CD14-positive monocyte (primary cell): ENCODE data around the gene PCDH15. TPM values are rescaled to one million over a fixed set of nuclear protein-coding genes. Genes with fewer than 3 reads are reported as not detected.

ENCODE experiments used
- DNase-seq, 3 donors: peaks; one replicate each; pipeline ENCODE4 v3.0.0-alpha.2; 2011 to 2022
- H2AFZ ChIP-seq: 2 replicates; pipeline ENCODE4 v1.6.0; 2012; ENCODE audit warnings: mild to moderate bottlenecking, low read depth, low read length, inconsistent platforms; ENCODE audit not compliant: insufficient read depth, poor library complexity, severe bottlenecking
- H3K27ac ChIP-seq, 2 donors: 1 replicate in 1 of 2; 2 replicates in 1 of 2; pipeline ENCODE4 v1.5.1; 2012 to 2013; ENCODE audit warnings: low read length in 2 of 2, control low read depth in 1 of 2, inconsistent platforms in 1 of 2, low read depth in 1 of 2, mild to moderate bottlenecking in 1 of 2
- H3K27me3 ChIP-seq, 2 donors: one replicate each; pipeline versions ENCODE4 v1.6.0 to v1.6.1; 2011 to 2013; ENCODE audit warnings: low read length in 2 of 2; ENCODE audit not compliant: control insufficient read depth in 2 of 2, insufficient read depth in 2 of 2
- H3K36me3 ChIP-seq, 2 donors: replicated peaks in 1 of 2; 1 replicate in 1 of 2; 2 replicates in 1 of 2; pipeline versions ENCODE4 v1.5.1 to v1.6.1; 2012 to 2013; ENCODE audit warnings: low read length in 2 of 2, control low read depth in 1 of 2, inconsistent platforms in 1 of 2, mild to moderate bottlenecking in 1 of 2; ENCODE audit not compliant: insufficient read depth in 2 of 2, control insufficient read depth in 1 of 2
- H3K4me1 ChIP-seq, 2 donors: 1 replicate in 1 of 2; 2 replicates in 1 of 2; pipeline versions ENCODE4 v1.5.1 to v1.6.1; 2012 to 2013; ENCODE audit warnings: low read length in 2 of 2, control low read depth in 1 of 2, inconsistent platforms in 1 of 2, mild to moderate bottlenecking in 1 of 2, moderate library complexity in 1 of 2; ENCODE audit not compliant: insufficient read depth in 2 of 2, control insufficient read depth in 1 of 2
- H3K4me2 ChIP-seq: replicated peaks from 2 replicates; pipeline ENCODE3; 2012; ENCODE audit warnings: low read length, moderate library complexity, mild to moderate bottlenecking; ENCODE audit not compliant: poor library complexity, severe bottlenecking; ENCODE audit errors: extremely low read depth
- H3K4me3 ChIP-seq, 3 experiments: fragments of 200-600 bp in 1 of 3; sonication (generic) in 1 of 3; replicated peaks in 1 of 3; 1 replicate in 2 of 3; 2 replicates in 1 of 3; pipeline ENCODE4 v1.5.1; 2011 to 2013; ENCODE audit warnings: low read length in 3 of 3, mild to moderate bottlenecking in 3 of 3, control low read depth in 2 of 3, low read depth in 2 of 3, inconsistent platforms in 1 of 3, moderate library complexity in 1 of 3
- H3K79me2 ChIP-seq: 2 replicates; pipeline ENCODE4 v1.6.0; 2012; ENCODE audit warnings: mild to moderate bottlenecking, control low read depth, inconsistent platforms, low read length, moderate library complexity; ENCODE audit not compliant: insufficient read depth
- H3K9ac ChIP-seq: 2 replicates; pipeline ENCODE4 v1.6.0; 2017; ENCODE audit warnings: low read length, mild to moderate bottlenecking; ENCODE audit not compliant: insufficient read depth, poor library complexity, severe bottlenecking
- H3K9me3 ChIP-seq, 2 donors: replicated peaks in 1 of 2; 1 replicate in 1 of 2; 2 replicates in 1 of 2; pipeline versions ENCODE4 v1.5.1 to v1.6.1; 2012 to 2013; ENCODE audit warnings: low read length in 2 of 2, control low read depth in 1 of 2; ENCODE audit not compliant: control insufficient read depth in 1 of 2, insufficient read depth in 1 of 2
- H4K20me1 ChIP-seq: 2 replicates; pipeline ENCODE4 v1.6.0; 2012; ENCODE audit warnings: mild to moderate bottlenecking, low read length, control low read depth, moderate library complexity; ENCODE audit not compliant: insufficient read depth
- H3K27ac Mint-ChIP-seq, 7 donors: one replicate each; pipeline ENCODE4 v1.8.0; 2020; ENCODE audit warnings: mild to moderate bottlenecking in 7 of 7, mixed read lengths in 7 of 7, moderate library complexity in 6 of 7, inconsistent platforms in 2 of 7
- H3K27me3 Mint-ChIP-seq, 3 donors: one replicate each; pipeline ENCODE4 v1.8.0; 2021 to 2022; ENCODE audit warnings: low read depth in 3 of 3, mild to moderate bottlenecking in 3 of 3, mixed read lengths in 3 of 3, moderate library complexity in 3 of 3, inconsistent platforms in 1 of 3
- H3K36me3 Mint-ChIP-seq, 2 donors: one replicate each; pipeline ENCODE4 v1.8.0; 2020; ENCODE audit warnings: mixed read lengths in 2 of 2, inconsistent platforms in 1 of 2, mild to moderate bottlenecking in 1 of 2
- H3K4me1 Mint-ChIP-seq: one replicate; pipeline ENCODE4 v1.8.0; 2020; ENCODE audit warnings: mild to moderate bottlenecking, mixed read lengths
- H3K4me3 Mint-ChIP-seq, 2 donors: one replicate each; pipeline ENCODE4 v1.8.0; 2020; ENCODE audit warnings: mild to moderate bottlenecking in 2 of 2, mixed read lengths in 2 of 2, moderate library complexity in 1 of 2
- H3K9me3 Mint-ChIP-seq, 7 donors: one replicate each; pipeline ENCODE4 v1.8.0; 2020 to 2022; ENCODE audit warnings: mixed read lengths in 7 of 7, mild to moderate bottlenecking in 6 of 7, moderate library complexity in 6 of 7, inconsistent platforms in 2 of 7
- whole genome bisulfite sequencing: methylation state at CpG from one replicate; pipeline ENCODE4 v1.1.5; 2013; ENCODE audit warnings: missing lambda C conversion rate; ENCODE audit not compliant: insufficient coverage; 5-methylcytosine and 5-hydroxymethylcytosine counted together
- intact Hi-C, 2 donors: fragments of 100-400 bp; cut with micrococcal nuclease; formaldehyde crosslinking; loops; one replicate each; pipeline versions ENCODE4 v1.15.0 to v1.15.1; 2023
- polyA plus RNA-seq, 3 donors: library from polyadenylated mRNA; depleted of rRNA in 1 of 3; unstranded in 2 of 3; stranded (reverse) in 1 of 3; fragments of 300-500 nt in 2 of 3; fragments of >200 nt in 1 of 3; fragmentation: Illumina TruSeq in 2 of 3; gene quantifications; 1 replicate in 2 of 3; 2 replicates in 1 of 3; pipeline ENCODE4 v1.2.3, GENCODE V29; 2012 to 2021
- TF ChIP-seq, protein P1 (sequence below): fragments of 200-600 bp; IDR thresholded peaks from one replicate; pipeline ENCODE4 v1.8.0; 2022; ENCODE audit warnings: antibody characterized with exemption, mild to moderate bottlenecking

Gene PCDH15
- polyA plus RNA-seq, 3 donors = not detected

DNA sequence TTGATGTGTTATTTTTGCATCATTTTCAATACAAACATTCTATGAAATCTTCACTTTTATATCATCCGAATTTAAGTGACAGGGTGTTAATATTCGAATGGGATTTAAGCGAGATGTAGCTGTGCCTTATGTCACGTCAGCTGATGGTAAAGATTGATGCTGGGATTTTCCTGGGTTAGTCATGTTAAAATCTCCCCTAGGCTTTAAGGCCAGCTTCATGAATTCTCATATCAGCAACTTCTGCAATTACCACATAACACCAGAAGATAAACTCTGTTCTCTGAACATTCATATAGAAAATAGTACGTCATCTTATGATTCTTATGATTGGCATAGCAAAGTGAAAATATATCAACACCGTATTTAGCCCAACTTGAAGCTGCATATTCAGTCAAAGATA lies 669.2 kb downstream of the PCDH15 start:
- H3K36me3 Mint-ChIP-seq = no peaks in the 10 kb centered on the region
- no peaks in the 10 kb centered on the region for H4K20me1 ChIP-seq
- TF ChIP-seq, protein P1, sequence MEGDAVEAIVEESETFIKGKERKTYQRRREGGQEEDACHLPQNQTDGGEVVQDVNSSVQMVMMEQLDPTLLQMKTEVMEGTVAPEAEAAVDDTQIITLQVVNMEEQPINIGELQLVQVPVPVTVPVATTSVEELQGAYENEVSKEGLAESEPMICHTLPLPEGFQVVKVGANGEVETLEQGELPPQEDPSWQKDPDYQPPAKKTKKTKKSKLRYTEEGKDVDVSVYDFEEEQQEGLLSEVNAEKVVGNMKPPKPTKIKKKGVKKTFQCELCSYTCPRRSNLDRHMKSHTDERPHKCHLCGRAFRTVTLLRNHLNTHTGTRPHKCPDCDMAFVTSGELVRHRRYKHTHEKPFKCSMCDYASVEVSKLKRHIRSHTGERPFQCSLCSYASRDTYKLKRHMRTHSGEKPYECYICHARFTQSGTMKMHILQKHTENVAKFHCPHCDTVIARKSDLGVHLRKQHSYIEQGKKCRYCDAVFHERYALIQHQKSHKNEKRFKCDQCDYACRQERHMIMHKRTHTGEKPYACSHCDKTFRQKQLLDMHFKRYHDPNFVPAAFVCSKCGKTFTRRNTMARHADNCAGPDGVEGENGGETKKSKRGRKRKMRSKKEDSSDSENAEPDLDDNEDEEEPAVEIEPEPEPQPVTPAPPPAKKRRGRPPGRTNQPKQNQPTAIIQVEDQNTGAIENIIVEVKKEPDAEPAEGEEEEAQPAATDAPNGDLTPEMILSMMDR = no peak
- H3K36me3 ChIP-seq = no peaks in the 10 kb centered on the region
- no peak overlapping the region for H3K27ac Mint-ChIP-seq
- no peaks in the 10 kb centered on the region for H3K9me3 ChIP-seq
- H3K9me3 Mint-ChIP-seq = peaks cover 0 to 2% (median 0%) of the 10 kb centered on the region in 7 donors
- no peaks in the 10 kb centered on the region for H3K27me3 Mint-ChIP-seq
- no peak overlapping the region for H3K4me3 Mint-ChIP-seq
- DNase-seq = no peak
- intact Hi-C loops = no loop called here
- no peaks in the 10 kb centered on the region for H3K4me1 ChIP-seq
- no CpG with 5 or more reads among the region's 6 CpGs for WGBS
- no peak overlapping the region for H3K4me2 ChIP-seq
- no peak overlapping the region for H2AFZ ChIP-seq
- no peak overlapping the region for H3K4me3 ChIP-seq
- H3K9ac ChIP-seq = no peak overlapping the region
- H3K27ac ChIP-seq = no peak overlapping the region
- no peaks in the 10 kb centered on the region for H3K4me1 Mint-ChIP-seq
- no peaks in the 10 kb centered on the region for H3K79me2 ChIP-seq
- H3K27me3 ChIP-seq = no peaks in the 10 kb centered on the region

DNA sequence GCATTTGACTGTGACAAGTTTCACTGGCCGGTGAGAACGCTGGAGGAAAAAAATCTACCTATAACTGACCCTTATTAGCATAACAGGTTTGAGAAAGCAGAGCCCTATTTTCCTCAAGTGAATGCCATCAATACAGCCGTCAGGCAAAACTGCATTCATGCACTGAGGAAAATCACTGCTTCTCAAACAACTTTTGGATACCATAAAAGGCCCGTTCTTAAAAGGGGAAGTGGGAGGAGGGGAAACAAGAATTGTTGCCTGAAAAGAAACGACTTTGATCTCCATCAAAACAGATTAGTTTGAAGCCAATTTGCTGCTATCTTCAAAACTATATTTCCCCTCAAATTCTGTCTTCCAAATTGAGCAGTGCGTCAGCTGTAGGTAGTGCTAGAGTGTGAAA lies 670.6 kb downstream of the PCDH15 start:
- Histone ChIP-seq H3K9me3 (no peaks in the 10 kb centered on the region), H3K4me3 (no peak overlapping the region), H3K27ac (no peak overlapping the region), H3K4me1 (no peaks in the 10 kb centered on the region), H3K9ac (no peak overlapping the region), H3K4me2 (no peak overlapping the region), H3K27me3 (no peaks in the 10 kb centered on the region), H4K20me1 (no peaks in the 10 kb centered on the region), H3K36me3 (no peaks in the 10 kb centered on the region), H2AFZ (no peak overlapping the region), H3K79me2 (no peaks in the 10 kb centered on the region)
- Mint-ChIP-seq H3K27me3 (no peaks in the 10 kb centered on the region), H3K9me3 (peaks cover 0 to 3% (median 0%) of the 10 kb centered on the region in 7 donors), H3K27ac (no peak overlapping the region), H3K36me3 (no peaks in the 10 kb centered on the region), H3K4me3 (no peak overlapping the region), H3K4me1 (no peaks in the 10 kb centered on the region)
- WGBS = 100% methylated on average over 1 of the region's 6 CpGs
- TF ChIP-seq, protein P1 = no peak
- no peak for DNase-seq
- intact Hi-C loops = no loop called here
